IMR-90 (cell line): ENCODE data around the gene SIPA1L3. TPM values are rescaled to one million over a fixed set of nuclear protein-coding genes. Genes with fewer than 3 reads are reported as not detected.

Experiments used
- ATAC-seq: fragments of 200-7000 bp; cut with Tn5 transposase; 2 replicates; pipeline ENCODE4 v1.9.1; 2020; ENCODE audit warnings: low read depth, mild to moderate bottlenecking, moderate library complexity
- BruUV-seq: library from RNA; stranded (reverse); fragments of 400-500 nt; replicated peaks from 2 replicates; lab custom pipeline; 2021; lab: Mats Ljungman, UMichigan
- CTCF ChIA-PET: fragments of 300-600 bp; formaldehyde crosslinking; extraction: SDS; loops from one replicate; lab custom pipeline; 2021; ENCODE audit warnings: antibody characterized with exemption; lab: Yijun Ruan, JAX
- POLR2A ChIA-PET: fragments of 300-600 bp; sonication (Branson Sonifier 250); formaldehyde crosslinking; loops from one replicate; lab custom pipeline; 2022; ENCODE audit warnings: antibody characterized with exemption; ENCODE audit not compliant: unreplicated experiment; lab: Charles Lee
- DNase-seq: peaks from one replicate; pipeline ENCODE4 v3.0.0; 2013
- H2AFZ ChIP-seq: replicated peaks from 2 replicates; pipeline ENCODE3; 2013; ENCODE audit warnings: low read length, mild to moderate bottlenecking; ENCODE audit not compliant: poor library complexity
- H2AK5ac ChIP-seq: 2 replicates; pipeline ENCODE4 v1.6.1; 2013; ENCODE audit warnings: low read depth, low read length, inconsistent platforms
- H2AK9ac ChIP-seq: replicated peaks from 2 replicates; pipeline ENCODE3; 2013; ENCODE audit warnings: mild to moderate bottlenecking, low read depth, low read length, moderate library complexity; ENCODE audit not compliant: poor library complexity
- H2BK120ac ChIP-seq: 2 replicates; pipeline ENCODE4 v1.6.1; 2013; ENCODE audit warnings: low read depth, low read length, inconsistent platforms
- H2BK15ac ChIP-seq: 3 replicates; pipeline ENCODE4 v1.6.1; 2013; ENCODE audit warnings: low read depth, low read length, inconsistent platforms
- H2BK20ac ChIP-seq: 2 replicates; pipeline ENCODE4 v1.6.1; 2013; ENCODE audit warnings: low read depth, mild to moderate bottlenecking, inconsistent platforms, low read length, moderate library complexity
- H2BK5ac ChIP-seq: 2 replicates; pipeline ENCODE4 v1.6.1; 2013; ENCODE audit warnings: mild to moderate bottlenecking, low read depth, low read length, inconsistent platforms; ENCODE audit not compliant: poor library complexity, severe bottlenecking
- H3K14ac ChIP-seq: replicated peaks from 2 replicates; pipeline ENCODE4 v1.6.1; 2013; ENCODE audit warnings: low read depth, low read length, inconsistent platforms
- H3K18ac ChIP-seq: 2 replicates; pipeline ENCODE4 v1.6.1; 2013; ENCODE audit warnings: low read depth, low read length, control low read depth
- H3K23ac ChIP-seq: 2 replicates; pipeline ENCODE4 v1.6.1; 2013; ENCODE audit warnings: low read depth, low read length, inconsistent platforms
- H3K27ac ChIP-seq: 2 replicates; pipeline ENCODE4 v1.5.1; 2013; ENCODE audit warnings: mild to moderate bottlenecking, control low read depth, low read length; ENCODE audit not compliant: insufficient read depth
- H3K27me3 ChIP-seq: 2 replicates; pipeline ENCODE4 v1.6.1; 2013; ENCODE audit warnings: low read length; ENCODE audit not compliant: control insufficient read depth, insufficient read depth
- H3K36me3 ChIP-seq: 2 replicates; pipeline ENCODE4 v1.6.1; 2013; ENCODE audit warnings: low read length, mixed read lengths; ENCODE audit not compliant: control insufficient read depth, insufficient read depth
- H3K4ac ChIP-seq: 2 replicates; pipeline ENCODE4 v1.6.1; 2013; ENCODE audit warnings: low read depth, low read length, inconsistent platforms
- H3K4me1 ChIP-seq: 2 replicates; pipeline ENCODE4 v1.6.1; 2013; ENCODE audit warnings: low read length, mixed read lengths; ENCODE audit not compliant: control insufficient read depth, insufficient read depth
- H3K4me2 ChIP-seq: 2 replicates; pipeline ENCODE4 v1.6.1; 2013; ENCODE audit warnings: low read depth, mild to moderate bottlenecking, control low read depth, low read length, moderate library complexity
- H3K4me3 ChIP-seq: 2 replicates; pipeline ENCODE4 v1.5.1; 2013; ENCODE audit warnings: low read depth, mild to moderate bottlenecking, control low read depth, low read length, moderate library complexity; ENCODE audit not compliant: insufficient read depth
- H3K56ac ChIP-seq: 2 replicates; pipeline ENCODE4 v1.6.1; 2013; ENCODE audit warnings: low read length, inconsistent platforms; ENCODE audit not compliant: insufficient read depth; ENCODE audit errors: extremely low read depth
- H3K79me1 ChIP-seq, 2 experiments: 2 replicates each; pipeline ENCODE4 v1.6.1; 2013; ENCODE audit warnings: low read length in 2 of 2, inconsistent platforms in 1 of 2, low read depth in 1 of 2
- H3K9ac ChIP-seq: 2 replicates; pipeline ENCODE4 v1.6.1; 2013; ENCODE audit warnings: low read depth, low read length, control low read depth
- H3K9me1 ChIP-seq: 2 replicates; pipeline ENCODE4 v1.6.1; 2013; ENCODE audit warnings: low read length, inconsistent platforms; ENCODE audit not compliant: insufficient read depth
- H3K9me3 ChIP-seq: 2 replicates; pipeline ENCODE4 v1.6.1; 2013; ENCODE audit warnings: low read length; ENCODE audit not compliant: control insufficient read depth, insufficient read depth
- H4K20me1 ChIP-seq: 2 replicates; pipeline ENCODE4 v1.6.1; 2013; ENCODE audit warnings: low read length, inconsistent platforms; ENCODE audit not compliant: insufficient read depth
- H4K5ac ChIP-seq: 2 replicates; pipeline ENCODE4 v1.6.1; 2013; ENCODE audit warnings: mild to moderate bottlenecking, low read depth, low read length, control low read depth
- H4K8ac ChIP-seq, 2 experiments: 2 replicates each; pipeline ENCODE4 v1.6.1; 2013; ENCODE audit warnings: low read depth in 2 of 2, low read length in 2 of 2, control low read depth in 1 of 2, inconsistent platforms in 1 of 2
- H4K91ac ChIP-seq: 2 replicates; pipeline ENCODE4 v1.6.1; 2013; ENCODE audit warnings: low read depth, low read length, inconsistent platforms; ENCODE audit not compliant: insufficient read depth
- BHLHE40 ChIP-seq: fragments of 150-350 bp; IDR thresholded peaks from 2 replicates; pipeline ENCODE4 v1.6.1; 2016; ENCODE audit warnings: mild to moderate bottlenecking, low read depth, low read length
- POLR2A ChIP-seq: IDR thresholded peaks from 2 replicates; pipeline ENCODE4 v1.6.1; 2012; ENCODE audit warnings: mild to moderate bottlenecking, low read depth, low read length
- RCOR1 ChIP-seq: IDR thresholded peaks from 2 replicates; pipeline ENCODE4 v1.6.1; 2012; ENCODE audit warnings: mild to moderate bottlenecking, low read length, improper control_type of control experiment; ENCODE audit not compliant: insufficient replicate concordance
- SMC3 ChIP-seq: fragments of 150-350 bp; IDR thresholded peaks from 2 replicates; pipeline ENCODE4 v1.6.1; 2016; ENCODE audit warnings: low read depth, mild to moderate bottlenecking, antibody characterized with exemption, low read length, moderate library complexity
- USF2 ChIP-seq: fragments of 150-350 bp; IDR thresholded peaks from 2 replicates; pipeline ENCODE4 v1.6.1; 2017; ENCODE audit warnings: mild to moderate bottlenecking, antibody characterized with exemption, low read length, low read depth
- WGBS, 2 experiments: methylation state at CpG; one replicate each; pipeline versions ENCODE4 v1.1.5 to v1.1.7; 2013; ENCODE audit warnings: missing lambda C conversion rate in 2 of 2; ENCODE audit not compliant: insufficient read length in 1 of 2; ENCODE audit errors: extremely low coverage in 2 of 2; 5-methylcytosine and 5-hydroxymethylcytosine counted together
- dilution Hi-C: fragments of 300-500 bp; cut with HindIII; formaldehyde crosslinking; loops from one replicate; pipeline ENCODE4 v1.14.3; 2018; ENCODE audit warnings: low sequenced_read_pairs; ENCODE audit not compliant: unreplicated experiment
- in situ Hi-C: fragments of 300-500 bp; cut with MboI; formaldehyde crosslinking; loops from 3 replicates; pipeline ENCODE4 v1.14.3; 2019; ENCODE audit warnings: low sequenced_read_pairs, inconsistent platforms, mixed read lengths
- intact Hi-C: fragments of 100-400 bp; cut with micrococcal nuclease; formaldehyde crosslinking; loops from 2 replicates; pipeline ENCODE4 v1.10.0; 2022
- polyA plus RNA-seq, 3 experiments: library from polyadenylated mRNA; depleted of rRNA; stranded (reverse); fragments of >200 nt; gene quantifications; 2 replicates each; pipeline ENCODE4 v1.2.3, GENCODE V29; 2012; ENCODE audit warnings: low replicate concordance in 1 of 3
- total RNA-seq: library from RNA; depleted of rRNA; stranded (reverse); fragments of >200 nt; gene quantifications from 2 replicates; pipeline ENCODE4 v1.2.3, GENCODE V29; 2012
- TF ChIP-seq, protein P1 (sequence below): conservative IDR thresholded peaks from 2 replicates; pipeline ENCODE4 v1.5.1; 2012; ENCODE audit warnings: mild to moderate bottlenecking, low read depth, low read length, improper control_type of control experiment

The SIPA1L3 gene
- total and polyA plus RNA-seq, 2 of the 4 experiments (the other 2 are of a cell fraction): 4.1 to 9.4 TPM

DNA sequence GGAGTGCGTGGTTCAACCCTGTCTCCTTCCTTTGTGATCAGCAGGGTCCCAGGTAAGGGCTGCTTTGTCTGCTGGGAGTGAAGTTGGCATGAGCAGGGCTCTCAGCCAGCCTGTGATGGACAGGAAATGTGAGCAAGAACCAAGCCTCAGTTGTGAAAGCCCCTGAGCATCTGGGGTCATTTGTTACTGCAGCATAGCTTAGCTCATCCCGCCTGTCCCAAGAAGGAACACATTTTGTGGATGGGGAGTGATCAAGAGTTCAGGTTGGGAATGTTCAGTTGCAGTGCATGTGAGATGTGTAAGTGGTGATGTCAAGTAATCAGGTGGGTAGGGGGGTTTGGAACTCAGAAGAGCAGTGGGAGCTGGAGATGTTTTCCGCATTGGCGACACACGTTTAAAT, 164.6 kb downstream of the SIPA1L3 start:
- no peak for ATAC-seq
- intact Hi-C loops: no loop called here

More for the DNA sequence above, 164.6 kb downstream of the SIPA1L3 start:
- Histone ChIP-seq H3K14ac (no peak overlapping the region), H3K27me3 (no peaks in the 10 kb centered on the region), H4K5ac (peak overlapping the region; percentile 50; the same call in 1 of the 2 replicates), H4K20me1 (no peaks in the 10 kb centered on the region), H3K4me3 (no peak overlapping the region), H3K4me2 (no peak overlapping the region), H3K79me1 (peaks cover 41 to 74% of the 10 kb centered on the region in 2 experiments), H3K27ac (no peak overlapping the region), H4K8ac (no peak overlapping the region; a peak in 2 of 4 replicates), H3K18ac (peak overlapping the region; percentile 70; the same call in 1 of the 2 replicates), H2BK20ac (peak overlapping the region; percentile 43), H4K91ac (peak overlapping the region; percentile 68), H3K23ac (0 out of 2 replicates have a peak overlapping the region, but pooled peaks have one; percentile 17), H3K9ac (no peak overlapping the region), H3K36me3 (no peaks in the 10 kb centered on the region), H3K4ac (peak overlapping the region; percentile 99), H2AFZ (no peak overlapping the region), H2BK5ac (peak overlapping the region; percentile 95), H3K4me1 (peaks cover 10% of the 10 kb centered on the region), H2BK15ac (peak overlapping the region; percentile 51; the same call in 2 of the 3 replicates), H3K9me1 (peaks cover 24% of the 10 kb centered on the region), H3K56ac (no peak overlapping the region), H2AK9ac (no peak overlapping the region), H2BK120ac (peak overlapping the region; percentile 98), H2AK5ac (peak overlapping the region; percentile 88), H3K9me3 (peaks cover 3% of the 10 kb centered on the region; the same call in 1 of the 2 replicates)
- no TSS peak for BruUV-seq
- WGBS, 2 experiments: 86% methylated on average over 1 of the region's 5 CpGs; no CpG with 5 or more reads in 1 of the 2 experiments
- no peak for DNase-seq
- dilution Hi-C loops (no loop called here), in situ Hi-C loops (no loop called here)
- no peak for TF ChIP-seq POLR2A
- TF ChIP-seq SMC3: no peak
- no peak for TF ChIP-seq USF2
- TF ChIP-seq, protein P1, sequence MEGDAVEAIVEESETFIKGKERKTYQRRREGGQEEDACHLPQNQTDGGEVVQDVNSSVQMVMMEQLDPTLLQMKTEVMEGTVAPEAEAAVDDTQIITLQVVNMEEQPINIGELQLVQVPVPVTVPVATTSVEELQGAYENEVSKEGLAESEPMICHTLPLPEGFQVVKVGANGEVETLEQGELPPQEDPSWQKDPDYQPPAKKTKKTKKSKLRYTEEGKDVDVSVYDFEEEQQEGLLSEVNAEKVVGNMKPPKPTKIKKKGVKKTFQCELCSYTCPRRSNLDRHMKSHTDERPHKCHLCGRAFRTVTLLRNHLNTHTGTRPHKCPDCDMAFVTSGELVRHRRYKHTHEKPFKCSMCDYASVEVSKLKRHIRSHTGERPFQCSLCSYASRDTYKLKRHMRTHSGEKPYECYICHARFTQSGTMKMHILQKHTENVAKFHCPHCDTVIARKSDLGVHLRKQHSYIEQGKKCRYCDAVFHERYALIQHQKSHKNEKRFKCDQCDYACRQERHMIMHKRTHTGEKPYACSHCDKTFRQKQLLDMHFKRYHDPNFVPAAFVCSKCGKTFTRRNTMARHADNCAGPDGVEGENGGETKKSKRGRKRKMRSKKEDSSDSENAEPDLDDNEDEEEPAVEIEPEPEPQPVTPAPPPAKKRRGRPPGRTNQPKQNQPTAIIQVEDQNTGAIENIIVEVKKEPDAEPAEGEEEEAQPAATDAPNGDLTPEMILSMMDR: no peak
- no peak for TF ChIP-seq RCOR1
- no peak for TF ChIP-seq BHLHE40
- ChIA-PET CTCF (no interaction called here), POLR2A (no interaction called here)
